EH (cell line): ENCODE results near the gene ITGB1BP1.
A peak's percentile ranks its signal among the peaks of the same experiment; 100 is the strongest.

Source experiments
- DNase-seq: peaks from one replicate; pipeline ENCODE4 v3.0.0-alpha.2; 2015; ENCODE audit warnings: low read depth

Gene ITGB1BP1

DNA sequence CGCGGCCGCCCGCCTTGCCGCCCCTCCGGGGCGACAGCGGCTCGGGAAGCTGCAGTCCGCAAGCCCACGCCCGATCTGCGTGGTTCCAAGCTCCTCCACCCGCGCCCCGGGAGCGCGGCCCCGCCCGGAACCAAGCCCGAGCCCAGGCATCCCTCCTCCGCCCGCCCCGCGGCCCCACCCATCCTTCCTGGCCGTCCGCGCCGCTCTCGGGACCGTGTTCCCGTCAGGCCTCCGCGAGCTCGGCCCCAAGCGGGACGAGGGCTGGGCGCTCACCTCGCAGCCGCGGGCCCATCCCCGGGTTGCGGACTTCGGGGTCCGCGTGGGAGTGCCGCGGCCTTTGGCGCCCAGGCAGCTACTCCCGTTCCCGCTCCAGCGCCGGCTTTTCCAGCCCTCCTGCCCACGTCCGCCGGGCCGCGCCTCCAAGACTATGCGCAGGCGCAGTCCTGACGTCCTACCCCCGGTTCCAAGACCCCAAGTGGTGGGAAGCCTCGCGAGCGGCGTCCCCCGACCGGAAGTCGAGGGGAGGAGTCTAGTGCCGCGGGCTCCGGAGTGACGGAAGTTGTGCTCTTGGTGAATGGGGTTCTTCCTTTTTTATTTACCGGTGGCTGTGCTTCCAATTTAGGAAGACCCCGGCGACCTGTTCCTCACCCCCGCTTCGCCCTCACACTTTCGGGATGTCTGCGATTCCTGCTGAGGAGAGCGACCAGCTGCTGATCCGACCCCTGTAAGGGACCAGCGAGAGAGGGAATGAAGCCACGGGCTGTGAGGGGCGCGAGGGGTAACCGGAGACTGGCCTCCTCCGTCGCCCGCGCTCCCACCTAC lies at the start of gene ITGB1BP1, which contains the start of gene CPSF3:
Gene ITGB1BP1, minus strand, starts transcription at position 429 of the 822 bp plus-strand sequence. CDS start 4,831 bp downstream, outside the sequence.
Gene CPSF3, plus strand, starts transcription at position 555 of the 822 bp plus-strand sequence. Its CDS starts 120 bp downstream, at position 675.
- peak; percentile 97 for DNase-seq

DNA sequence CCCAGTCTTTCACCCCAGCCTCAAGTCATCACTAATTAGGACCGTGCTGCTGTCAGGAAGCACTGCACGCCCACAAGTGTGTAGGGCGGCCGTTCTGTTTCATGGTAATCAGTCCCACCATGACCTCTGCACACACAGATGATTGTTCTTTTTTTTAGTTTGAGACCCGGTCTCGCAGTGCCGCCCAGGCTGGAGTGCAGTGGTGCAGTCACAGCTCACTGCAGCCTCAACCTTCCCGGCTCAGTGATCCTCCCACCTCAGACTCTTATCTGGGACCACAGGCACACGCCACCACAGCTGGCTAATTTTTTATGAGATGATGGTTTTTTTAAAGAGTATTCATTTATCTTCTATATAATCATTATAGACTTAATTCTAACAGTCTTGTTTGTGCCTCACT lies 49.2 kb upstream of the ITGB1BP1 start:
- DNase-seq = no peak

DNA sequence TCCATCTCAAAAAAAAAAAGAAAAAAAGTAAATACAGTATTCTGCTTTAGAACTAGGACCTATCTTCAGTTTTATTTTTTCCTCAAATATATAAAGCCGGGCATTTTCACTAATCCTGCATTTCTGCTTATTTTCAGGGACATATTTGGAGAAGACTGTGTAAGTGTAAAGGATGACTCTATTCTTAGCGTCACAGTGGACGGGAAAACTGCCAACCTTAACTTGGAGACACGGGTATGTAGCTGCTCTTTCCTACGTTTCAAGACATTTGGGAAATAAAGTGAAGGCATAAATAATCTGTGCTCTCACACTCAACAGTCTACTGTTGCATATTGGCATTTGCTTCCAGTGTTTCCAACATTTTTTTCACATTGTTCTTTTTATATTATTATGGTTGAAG lies 47.9 kb upstream of the ITGB1BP1 start:
- no peak for DNase-seq

DNA sequence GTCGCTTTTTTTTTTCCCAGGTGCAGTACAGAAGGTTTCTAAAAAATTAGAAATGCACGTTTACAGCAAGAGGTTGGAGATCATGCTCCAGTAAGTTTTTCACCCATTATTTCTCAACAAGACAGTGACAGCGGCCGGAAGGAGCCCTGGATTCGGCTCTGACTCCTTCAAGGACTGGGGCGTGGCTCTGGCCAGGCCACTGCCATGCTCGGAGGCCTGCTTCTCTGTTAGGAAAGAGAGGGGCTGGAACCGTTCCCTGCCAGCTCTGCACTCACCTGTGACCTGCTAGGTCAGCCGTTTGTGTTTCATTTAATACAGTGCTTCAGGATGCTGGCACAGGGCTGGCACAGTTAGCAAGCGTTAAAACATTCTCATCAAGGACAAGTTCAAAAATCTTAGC lies 44.4 kb upstream of the ITGB1BP1 start:
- no peak for DNase-seq

GRCh38 chr2:9466147-9466683 lies 42.9 kb upstream of the ITGB1BP1 start:
- DNase-seq = no peak

DNA sequence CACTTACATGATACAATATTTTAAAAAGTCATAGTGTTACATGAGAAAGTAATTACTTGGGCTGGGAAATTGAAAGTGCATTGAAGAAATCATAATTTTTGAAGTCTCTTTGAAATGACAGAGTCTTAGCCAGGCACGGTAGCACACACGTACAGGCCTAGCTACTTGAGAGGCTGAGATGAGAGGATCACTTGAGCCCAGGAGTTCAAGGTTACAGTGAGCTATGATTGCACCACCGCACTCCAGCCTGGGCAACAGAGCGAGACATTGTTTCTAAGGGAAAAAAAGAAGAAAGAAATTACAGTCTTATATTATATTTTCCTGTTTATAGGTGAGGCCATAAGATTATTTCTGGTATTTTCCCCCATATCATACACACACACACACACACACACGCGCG lies 41.8 kb upstream of the ITGB1BP1 start:
- no peak for DNase-seq

DNA sequence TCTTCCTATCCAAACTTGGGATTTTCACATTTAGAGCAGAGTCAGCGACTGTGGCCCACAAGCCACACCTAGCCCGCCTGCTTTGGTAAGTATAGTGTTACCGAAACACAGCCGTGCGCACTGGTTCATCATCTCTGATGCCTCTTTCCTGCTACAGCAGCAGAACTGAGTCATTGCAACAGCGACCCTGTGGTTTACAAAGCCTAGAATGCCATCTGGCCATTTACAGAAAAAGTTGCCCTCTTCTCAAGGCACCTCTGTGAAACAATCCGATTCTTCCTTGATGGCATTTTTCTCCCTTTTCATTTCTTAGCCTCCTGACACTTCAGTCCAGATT lies 40.3 kb upstream of the ITGB1BP1 start:
- peak; percentile 28 for DNase-seq

DNA sequence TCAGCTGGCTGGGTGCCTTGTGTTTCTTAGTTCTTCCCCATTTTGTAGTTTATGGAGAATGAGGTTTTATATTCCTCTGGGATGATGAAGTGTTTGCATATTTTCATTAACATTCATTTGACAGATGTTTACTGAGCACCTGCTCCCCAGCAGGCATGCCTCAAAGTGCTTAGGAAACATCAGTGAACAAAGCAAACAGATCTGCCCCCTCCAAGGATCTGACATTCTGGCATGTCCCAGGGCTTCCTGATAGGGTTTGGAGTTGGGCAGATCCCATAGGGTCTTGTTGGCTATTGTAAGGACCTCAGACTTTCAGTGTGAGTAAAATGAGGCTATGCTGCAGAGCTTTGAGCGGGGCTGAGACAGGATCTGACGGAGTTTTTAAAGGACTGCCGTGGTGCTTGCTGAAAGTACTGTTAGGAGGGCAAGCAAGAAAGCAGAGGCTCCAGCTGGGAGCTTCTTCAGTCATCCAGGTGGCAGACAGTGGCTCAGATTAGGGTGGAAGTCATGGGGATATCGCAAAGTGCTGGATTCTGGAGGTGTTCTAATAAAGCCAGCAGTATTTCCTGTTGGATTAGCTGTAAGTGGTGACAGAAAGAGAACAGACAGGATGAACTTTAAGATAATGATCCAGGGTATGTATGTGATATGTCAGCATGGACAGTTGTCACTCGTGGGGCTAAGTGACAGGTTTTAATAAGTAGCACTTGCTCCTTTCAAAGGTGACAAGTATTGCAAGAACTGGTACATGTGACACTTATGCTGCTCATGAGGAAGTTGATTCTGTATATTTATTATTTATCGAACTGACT lies 39.8 kb upstream of the ITGB1BP1 start:
- DNase-seq = no peak

DNA sequence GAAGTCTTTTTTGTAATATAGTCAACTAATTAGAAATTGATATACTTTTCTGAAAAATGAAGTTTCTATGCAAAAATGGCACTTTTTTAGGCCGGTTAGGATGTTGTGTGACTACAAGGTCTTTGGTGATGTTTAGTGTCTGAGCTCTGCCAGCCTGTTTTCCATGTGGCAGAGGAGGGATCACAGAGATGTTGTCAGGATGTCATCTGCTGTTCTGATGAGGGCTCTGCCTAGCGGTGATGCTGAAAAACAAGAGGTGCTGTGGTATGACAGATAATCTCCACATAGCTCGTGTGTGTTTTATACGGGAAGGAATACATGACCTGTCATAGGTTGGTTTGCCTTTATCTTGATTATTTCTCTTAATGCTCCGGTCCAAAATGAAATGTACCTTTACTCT lies 39.0 kb upstream of the ITGB1BP1 start:
- no peak for DNase-seq

GRCh38 chr2:9461079-9461478 lies 37.8 kb upstream of the ITGB1BP1 start:
- DNase-seq = no peak

GRCh38 chr2:9460441-9461017 lies 37.2 kb upstream of the ITGB1BP1 start:
- no peak for DNase-seq

DNA sequence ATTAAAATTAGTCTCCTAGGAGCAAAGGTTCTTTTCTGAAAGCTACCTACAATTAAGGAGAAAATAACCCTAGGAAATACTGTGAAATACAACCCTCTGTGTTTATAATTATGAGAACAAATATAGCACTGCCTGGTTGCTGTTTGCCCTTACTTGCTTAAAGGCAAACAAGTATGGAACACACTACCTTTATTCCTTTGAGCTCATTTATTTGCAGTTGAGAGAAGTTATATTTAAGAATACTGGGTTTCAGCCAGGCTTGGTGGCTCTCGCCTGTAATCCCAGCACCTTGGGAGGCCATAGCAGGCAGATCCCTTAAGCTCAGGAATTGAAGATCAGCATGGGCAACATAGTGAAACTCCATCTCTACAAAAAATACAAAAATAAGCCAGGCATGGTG lies 27.9 kb upstream of the ITGB1BP1 start:
- DNase-seq = no peak

DNA sequence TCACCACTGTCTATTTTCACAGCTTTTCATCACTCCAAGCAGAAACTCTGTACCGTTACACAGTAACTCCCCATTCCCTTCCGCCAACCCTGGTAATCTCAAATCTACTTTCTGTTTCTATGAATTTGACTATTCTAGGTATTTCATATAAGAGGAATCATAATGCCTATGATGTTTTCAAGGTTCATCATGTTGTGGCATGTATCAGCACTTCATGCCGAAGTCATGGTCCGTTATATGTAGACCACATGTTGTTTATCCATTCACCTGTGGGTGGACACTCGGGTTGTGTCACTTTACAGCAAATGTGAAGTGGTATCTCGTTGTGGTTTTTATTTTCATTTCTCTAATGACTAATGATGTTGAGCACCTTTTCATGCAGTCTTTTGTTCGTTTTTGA lies 21.8 kb upstream of the ITGB1BP1 start:
- no peak for DNase-seq

- no peak for DNase-seq
These were observed 20.2 kb upstream of the ITGB1BP1 start for GRCh38 chr2:9443526-9443925.

GRCh38 chr2:9441556-9441955 lies 18.2 kb upstream of the ITGB1BP1 start:
- DNase-seq = peak; percentile 62

DNA sequence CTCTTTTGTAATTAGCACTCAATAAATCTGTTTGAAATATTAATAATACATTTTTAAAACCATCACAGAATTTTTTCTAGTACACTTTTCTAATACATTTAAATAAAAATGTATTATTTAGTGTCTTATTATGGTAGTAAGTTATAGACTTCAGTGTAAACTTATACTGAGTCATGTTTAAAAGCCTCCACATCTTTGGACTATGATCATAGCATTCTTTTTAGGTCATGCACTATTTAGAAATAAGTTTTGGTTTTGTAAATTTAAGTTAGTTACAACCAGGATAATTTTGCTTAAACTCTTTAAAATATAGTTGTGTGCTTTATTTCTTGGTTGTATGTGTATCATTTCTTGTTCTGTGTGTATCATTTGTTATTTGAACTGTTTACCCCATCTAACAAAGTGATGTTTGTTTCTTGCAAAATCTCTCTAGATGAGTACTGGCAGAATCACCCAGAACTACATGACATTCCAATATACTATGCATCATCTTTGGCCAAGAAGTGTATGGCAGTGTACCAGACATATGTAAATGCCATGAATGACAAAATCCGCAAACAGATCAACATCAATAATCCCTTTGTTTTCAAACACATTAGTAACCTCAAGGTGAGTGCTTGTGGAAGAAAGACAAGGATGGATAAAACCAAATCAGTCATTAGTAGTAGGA lies 16.9 kb upstream of the ITGB1BP1 start:
- peak; percentile 66 for DNase-seq

GRCh38 chr2:9439536-9439935 lies 16.2 kb upstream of the ITGB1BP1 start:
- peak; percentile 55 for DNase-seq

- no peak for DNase-seq
These were observed 11.2 kb upstream of the ITGB1BP1 start for GRCh38 chr2:9434489-9434888.

DNA sequence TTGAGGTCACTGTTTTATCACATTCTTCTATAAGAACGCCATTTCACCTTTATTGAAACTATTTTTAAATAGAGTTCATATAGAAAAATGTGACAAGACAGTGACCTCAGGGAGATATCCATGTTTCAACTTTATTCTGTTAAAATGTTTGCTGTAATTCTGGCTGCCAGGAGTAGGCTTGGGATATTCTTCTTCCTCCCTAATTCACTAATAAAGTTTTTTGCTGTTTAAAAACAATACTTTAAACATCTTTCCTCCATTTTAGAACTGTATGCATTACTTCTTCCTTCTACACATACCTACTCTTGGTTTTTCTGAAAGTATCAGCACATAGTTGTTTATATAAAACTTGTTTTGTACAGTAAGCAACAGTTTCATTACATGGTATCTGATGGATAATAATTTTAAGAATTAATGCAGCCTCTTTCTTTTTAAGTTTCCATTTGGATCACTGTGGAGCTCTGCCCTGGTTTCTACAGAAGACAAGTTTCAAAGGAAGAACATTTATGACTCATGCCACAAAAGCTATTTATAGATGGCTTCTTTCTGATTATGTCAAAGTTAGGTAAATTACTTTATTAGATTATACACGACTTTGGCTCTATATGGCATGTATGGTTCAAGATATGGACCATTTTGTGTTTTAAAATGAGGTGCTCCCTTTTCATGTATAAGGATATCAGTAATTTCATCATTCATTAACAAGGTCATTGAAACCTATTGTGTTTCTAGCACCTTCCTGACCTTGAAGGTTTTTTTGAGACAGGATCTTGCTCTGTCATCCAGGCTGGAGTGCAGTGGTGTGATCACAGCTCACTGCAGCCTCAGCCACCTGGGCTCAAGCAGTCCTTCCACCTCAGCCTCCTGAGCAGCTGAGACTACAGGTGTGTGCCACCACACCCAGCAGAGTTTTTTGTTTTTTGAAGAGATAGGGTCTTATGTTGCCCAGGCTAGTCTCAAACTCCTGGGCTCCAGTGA lies 7.3 kb upstream of the ITGB1BP1 start:
- peak; percentile 65 for DNase-seq

GRCh38 chr2:9428965-9429577 lies 5.7 kb upstream of the ITGB1BP1 start:
- DNase-seq = peak; percentile 66
